ENCODE measurements around the gene HOXA13. TPM values are rescaled to one million over a fixed set of nuclear protein-coding genes. Genes with fewer than 3 reads are reported as not detected.

HOXA13 gene
- total RNA-seq, 1 experiment from 2014 or later = not detected

- Histone ChIP-seq H3K9ac (ENCODE audit: extremely low read depth, insufficient read length, low read length) (no peak overlapping the region), H2BK120ac (ENCODE audit: low read depth, low read length, poor library complexity, severe bottlenecking) (no peak overlapping the region), H4K20me1 (ENCODE audit: control insufficient read depth, insufficient read depth, insufficient read length) (no peaks in the 10 kb centered on the region), H2BK20ac (ENCODE audit: low read depth, low read length, poor library complexity, severe bottlenecking) (no peak overlapping the region), H3K23ac (ENCODE audit: insufficient read length, low read depth, low read length) (no peak overlapping the region), H3T11ph (ENCODE audit: low read length) (no peak overlapping the region), H3K4me2 (ENCODE audit: insufficient read depth, insufficient read length, low read length) (no peak overlapping the region), H3K23me2 (ENCODE audit: insufficient read length, low read depth, low read length, poor library complexity, severe bottlenecking) (peaks cover 9% of the 10 kb centered on the region), H3K9me3 (ENCODE audit: control insufficient read depth, low read depth, low read length) (no peaks in the 10 kb centered on the region), H2BK5ac (ENCODE audit: insufficient read length, low read length) (no peak overlapping the region), H2AFZ (ENCODE audit: low read length) (no peak overlapping the region), H2BK12ac (ENCODE audit: insufficient read length, low read depth, low read length) (no peak overlapping the region), H3K4ac (ENCODE audit: low read depth, low read length) (no peak overlapping the region), H3K4me1 (ENCODE audit: insufficient read depth, low read length) (no peaks in the 10 kb centered on the region), H3K56ac (ENCODE audit: insufficient read length, low read depth, low read length) (no peak overlapping the region), H4K5ac (ENCODE audit: insufficient read length, low read depth, low read length) (no peak overlapping the region), H3K79me2 (ENCODE audit: insufficient read depth, low read length) (no peaks in the 10 kb centered on the region), H3K14ac (ENCODE audit: insufficient read depth, low read length) (no peak overlapping the region), H2AK5ac (ENCODE audit: insufficient read length, low read length) (no peak overlapping the region), H3K27ac (ENCODE audit: insufficient read length, low read depth, low read length) (no peak overlapping the region), H3K27me3 (ENCODE audit: insufficient read depth, low read length) (peaks cover 94% of the 10 kb centered on the region), H4K8ac (replicated peaks; ENCODE audit: insufficient read length, low read depth, low read length) (no peak overlapping the region), H2BK15ac (ENCODE audit: low read depth, low read length) (no peak overlapping the region), H4K91ac (ENCODE audit: insufficient read length, low read depth, low read length) (no peak overlapping the region), H3K79me1 (ENCODE audit: insufficient read depth, low read depth, low read length, poor library complexity, severe bottlenecking) (no peaks in the 10 kb centered on the region), H3K18ac (ENCODE audit: insufficient read length, low read depth, low read length) (no peak overlapping the region)
- Mint-ChIP-seq H3K4me3 (peak overlapping the region in 1 of 2 experiments; percentile 66; a peak in 2 of 5 replicates), H3K27me3 (ENCODE audit: low read depth) (peaks cover 100% of the 10 kb centered on the region), H3K27ac (no peak overlapping the region), H3K36me3 (ENCODE audit: insufficient read depth in 1 of 3, low read depth in 3 of 3) (no peaks in the 10 kb centered on the region; a peak in 3 of 7 replicates), H3K4me1 (peaks cover 10 to 28% of the 10 kb centered on the region in 2 experiments), H3K9me3 (peaks cover 17 to 22% of the 10 kb centered on the region in 2 experiments)
- DNase-seq = no peak
- no peak for TF ChIP-seq CTCF (conservative IDR thresholded peaks at IDR 0.05)
- no CpG with 5 or more reads among the region's 28 CpGs for WGBS (ENCODE audit: extremely low coverage, insufficient read length, low lambda C conversion rate)
These were observed 51.7 kb downstream of the HOXA13 start for GRCh38 chr7:27148031-27148755.

Data from H9 (cell line).